ENCODE measurements around the gene RELN.

The RELN gene

GRCh38 chr7:103983201-103983977 is 6.1 kb downstream of the RELN start:
- no peak for DNase-seq (ENCODE audit: low read depth)
- H3K4me3 ChIP-seq (ENCODE audit: low read depth, low read length), result no peak overlapping the region
- TF ChIP-seq CTCF (IDR thresholded peaks at IDR 0.05; ENCODE audit: low read depth, low read length) (no peak), POLR2A (IDR thresholded peaks at IDR 0.05; ENCODE audit: extremely low read depth, insufficient read length) (no peak), MAX (IDR thresholded peaks at IDR 0.05; ENCODE audit: low read depth, low read length) (no peak), MYC (IDR thresholded peaks at IDR 0.05; ENCODE audit: low read depth, low read length) (no peak)

- DNase-seq (ENCODE audit: low read depth), result no peak
- no peak overlapping the region for H3K4me3 ChIP-seq (ENCODE audit: low read depth, low read length)
- TF ChIP-seq MYC (IDR thresholded peaks at IDR 0.05; ENCODE audit: low read depth, low read length) (no peak), MAX (IDR thresholded peaks at IDR 0.05; ENCODE audit: low read depth, low read length) (no peak), CTCF (IDR thresholded peaks at IDR 0.05; ENCODE audit: low read depth, low read length) (no peak)
Observed at GRCh38 chr7:103981003-103981423, 8.4 kb downstream of the RELN start.

- no peak for TF ChIP-seq POLR2A (IDR thresholded peaks at IDR 0.05; ENCODE audit: extremely low read depth, insufficient read length)
- no peak for TF ChIP-seq CTCF (IDR thresholded peaks at IDR 0.05; ENCODE audit: low read depth, low read length)
- TF ChIP-seq MAX (IDR thresholded peaks at IDR 0.05; ENCODE audit: low read depth, low read length), result no peak
- no peak for TF ChIP-seq MYC (IDR thresholded peaks at IDR 0.05; ENCODE audit: low read depth, low read length)
- no peak overlapping the region for H3K4me3 ChIP-seq (ENCODE audit: low read depth, low read length)
- DNase-seq (ENCODE audit: low read depth), result no peak
Observed at GRCh38 chr7:103972779-103973434, 16.6 kb downstream of the RELN start.

- DNase-seq (ENCODE audit: low read depth), result no peak
- TF ChIP-seq MYC (IDR thresholded peaks at IDR 0.05; ENCODE audit: low read depth, low read length) (no peak), POLR2A (IDR thresholded peaks at IDR 0.05; ENCODE audit: extremely low read depth, insufficient read length) (no peak), CTCF (IDR thresholded peaks at IDR 0.05; ENCODE audit: low read depth, low read length) (no peak), MAX (IDR thresholded peaks at IDR 0.05; ENCODE audit: low read depth, low read length) (no peak)
- H3K4me3 ChIP-seq (ENCODE audit: low read depth, low read length), result no peak overlapping the region
Observed at GRCh38 chr7:103967401-103967800, 22.1 kb downstream of the RELN start.

- no peak for TF ChIP-seq MAX (IDR thresholded peaks at IDR 0.05; ENCODE audit: low read depth, low read length)
- TF ChIP-seq POLR2A (IDR thresholded peaks at IDR 0.05; ENCODE audit: extremely low read depth, insufficient read length), result no peak
- TF ChIP-seq CTCF (IDR thresholded peaks at IDR 0.05; ENCODE audit: low read depth, low read length), result no peak
- TF ChIP-seq MYC (IDR thresholded peaks at IDR 0.05; ENCODE audit: low read depth, low read length), result no peak
- DNase-seq (ENCODE audit: low read depth), result no peak
- no peak overlapping the region for H3K4me3 ChIP-seq (ENCODE audit: low read depth, low read length)
Observed at GRCh38 chr7:103966593-103967277, 22.7 kb downstream of the RELN start.
